H9 (cell line): ENCODE results near the gene GCAT. TPM values are rescaled to one million over a fixed set of nuclear protein-coding genes. Genes with fewer than 3 reads are reported as not detected.

ENCODE experiments used
- DNase-seq: peaks from one replicate; pipeline ENCODE4 v3.0.0-alpha.2; 2017
- H2AFZ ChIP-seq: one replicate; pipeline ENCODE4 v1.6.1; 2013; ENCODE audit warnings: mild to moderate bottlenecking, low read length, control low read depth, moderate library complexity
- H2AK5ac ChIP-seq: 2 replicates; pipeline ENCODE4 v1.6.1; 2013; ENCODE audit warnings: low read length, control low read depth, mixed read lengths; ENCODE audit not compliant: insufficient read length
- H2BK120ac ChIP-seq: one replicate; pipeline ENCODE4 v1.6.1; 2013; ENCODE audit warnings: low read depth, mild to moderate bottlenecking, low read length, control low read depth, inconsistent platforms; ENCODE audit not compliant: poor library complexity, severe bottlenecking
- H2BK12ac ChIP-seq: 2 replicates; pipeline ENCODE4 v1.6.1; 2013; ENCODE audit warnings: low read length, control low read depth, mixed read lengths, low read depth; ENCODE audit not compliant: insufficient read length
- H2BK15ac ChIP-seq: 2 replicates; pipeline ENCODE4 v1.6.1; 2013; ENCODE audit warnings: low read depth, low read length, control low read depth
- H2BK20ac ChIP-seq: one replicate; pipeline ENCODE4 v1.6.1; 2013; ENCODE audit warnings: low read depth, mild to moderate bottlenecking, low read length, control low read depth, inconsistent platforms; ENCODE audit not compliant: poor library complexity, severe bottlenecking
- H2BK5ac ChIP-seq: 2 replicates; pipeline ENCODE4 v1.6.1; 2013; ENCODE audit warnings: low read length, control low read depth, mixed read lengths; ENCODE audit not compliant: insufficient read length
- H3K14ac ChIP-seq: 2 replicates; pipeline ENCODE4 v1.6.1; 2013; ENCODE audit warnings: low read length, control low read depth; ENCODE audit not compliant: insufficient read depth
- H3K18ac ChIP-seq: 2 replicates; pipeline ENCODE4 v1.6.1; 2013; ENCODE audit warnings: low read depth, mild to moderate bottlenecking, mixed read lengths, low read length, control low read depth; ENCODE audit not compliant: insufficient read length
- H3K23ac ChIP-seq: 2 replicates; pipeline ENCODE4 v1.6.1; 2013; ENCODE audit warnings: low read length, control low read depth, mixed read lengths, low read depth; ENCODE audit not compliant: insufficient read length
- H3K23me2 ChIP-seq: 2 replicates; pipeline ENCODE4 v1.6.1; 2013; ENCODE audit warnings: low read depth, mild to moderate bottlenecking, mixed read lengths, low read length, control low read depth; ENCODE audit not compliant: insufficient read length, poor library complexity, severe bottlenecking
- H3K27ac ChIP-seq: 2 replicates; pipeline ENCODE4 v1.5.1; 2013; ENCODE audit warnings: low read length, control low read depth, mixed read lengths, low read depth; ENCODE audit not compliant: insufficient read length
- H3K27me3 ChIP-seq: 2 replicates; pipeline ENCODE4 v1.6.1; 2013; ENCODE audit warnings: low read length, control low read depth, inconsistent platforms; ENCODE audit not compliant: insufficient read depth
- H3K4ac ChIP-seq: 2 replicates; pipeline ENCODE4 v1.6.1; 2013; ENCODE audit warnings: low read depth, mild to moderate bottlenecking, control low read depth, inconsistent platforms, low read length, moderate library complexity
- H3K4me1 ChIP-seq: 2 replicates; pipeline ENCODE4 v1.6.1; 2013; ENCODE audit warnings: low read length, control low read depth, inconsistent platforms; ENCODE audit not compliant: insufficient read depth
- H3K4me2 ChIP-seq: 2 replicates; pipeline ENCODE4 v1.6.1; 2013; ENCODE audit warnings: low read length, control low read depth, mixed read lengths; ENCODE audit not compliant: insufficient read length, insufficient read depth
- H3K56ac ChIP-seq: 2 replicates; pipeline ENCODE4 v1.6.1; 2013; ENCODE audit warnings: low read depth, mild to moderate bottlenecking, mixed read lengths, low read length, control low read depth; ENCODE audit not compliant: insufficient read length
- H3K79me1 ChIP-seq: 2 replicates; pipeline ENCODE4 v1.6.1; 2013; ENCODE audit warnings: low read depth, mild to moderate bottlenecking, moderate library complexity, low read length, control low read depth, inconsistent platforms; ENCODE audit not compliant: insufficient read depth, poor library complexity, severe bottlenecking
- H3K79me2 ChIP-seq: 2 replicates; pipeline ENCODE4 v1.6.1; 2013; ENCODE audit warnings: low read length, control low read depth, inconsistent platforms; ENCODE audit not compliant: insufficient read depth
- H3K9ac ChIP-seq: 2 replicates; pipeline ENCODE4 v1.6.1; 2013; ENCODE audit warnings: low read length, control low read depth, mixed read lengths; ENCODE audit not compliant: insufficient read length; ENCODE audit errors: extremely low read depth
- H3K9me3 ChIP-seq: one replicate; pipeline ENCODE4 v1.6.1; 2013; ENCODE audit warnings: low read depth, low read length, inconsistent platforms; ENCODE audit not compliant: control insufficient read depth
- H3T11ph ChIP-seq: one replicate; pipeline ENCODE4 v1.6.1; 2013; ENCODE audit warnings: mild to moderate bottlenecking, low read length, control low read depth, inconsistent platforms
- H4K20me1 ChIP-seq: one replicate; pipeline ENCODE4 v1.6.1; 2013; ENCODE audit not compliant: control insufficient read depth, insufficient read length, insufficient read depth
- H4K5ac ChIP-seq: 2 replicates; pipeline ENCODE4 v1.6.1; 2013; ENCODE audit warnings: low read depth, mild to moderate bottlenecking, mixed read lengths, low read length, control low read depth; ENCODE audit not compliant: insufficient read length
- H4K8ac ChIP-seq: replicated peaks from 2 replicates; pipeline ENCODE4 v1.6.1; 2013; ENCODE audit warnings: low read length, control low read depth, mixed read lengths, low read depth; ENCODE audit not compliant: insufficient read length
- H4K91ac ChIP-seq: 2 replicates; pipeline ENCODE4 v1.6.1; 2013; ENCODE audit warnings: low read depth, mild to moderate bottlenecking, moderate library complexity, mixed read lengths, low read length, control low read depth; ENCODE audit not compliant: insufficient read length
- H3K27ac Mint-ChIP-seq, 3 experiments: 2 replicates in 2 of 3; 3 replicates in 1 of 3; pipeline ENCODE4 v1.8.0; 2020 to 2021; ENCODE audit warnings: mixed read lengths in 3 of 3, mild to moderate bottlenecking in 1 of 3, moderate library complexity in 1 of 3
- H3K27me3 Mint-ChIP-seq: 2 replicates; pipeline ENCODE4 v1.8.0; 2021; ENCODE audit warnings: low read depth, mild to moderate bottlenecking, moderate library complexity, mixed read lengths
- H3K36me3 Mint-ChIP-seq, 3 experiments: 2 replicates in 2 of 3; 3 replicates in 1 of 3; pipeline ENCODE4 v1.8.0; 2020 to 2021; ENCODE audit warnings: low read depth in 3 of 3, mixed read lengths in 3 of 3; ENCODE audit not compliant: insufficient read depth in 1 of 3
- H3K4me1 Mint-ChIP-seq, 2 experiments: 2 replicates each; pipeline ENCODE4 v1.8.0; 2020; ENCODE audit warnings: mixed read lengths in 2 of 2
- H3K4me3 Mint-ChIP-seq, 2 experiments: 2 replicates in 1 of 2; 3 replicates in 1 of 2; pipeline ENCODE4 v1.8.0; 2020 to 2021; ENCODE audit warnings: mild to moderate bottlenecking in 2 of 2, mixed read lengths in 2 of 2, moderate library complexity in 1 of 2
- H3K9me3 Mint-ChIP-seq, 2 experiments: 2 replicates in 1 of 2; 3 replicates in 1 of 2; pipeline ENCODE4 v1.8.0; 2020; ENCODE audit warnings: mild to moderate bottlenecking in 2 of 2, mixed read lengths in 2 of 2, moderate library complexity in 1 of 2
- CTCF ChIP-seq: fragments of 200-600 bp; sonication (generic); conservative IDR thresholded peaks from 3 replicates; pipeline ENCODE4 v1.8.0; 2021; ENCODE audit warnings: antibody characterized with exemption, mild to moderate bottlenecking
- WGBS: extraction: QIAGEN DNeasy Blood & Tissue Kit; methylation state at CpG from one replicate; pipeline ENCODE4 v1.1.7; 2013; ENCODE audit warnings: missing lambda C conversion rate, low lambda C conversion rate, mixed read lengths; ENCODE audit not compliant: insufficient read length; ENCODE audit errors: extremely low coverage; 5-methylcytosine and 5-hydroxymethylcytosine counted together
- total RNA-seq: library from RNA; stranded (reverse); gene quantifications from 2 replicates; pipeline ENCODE4 v1.2.1, GENCODE V29; 2021

GCAT gene
- total RNA-seq, 1 experiment from 2014 or later: 26.9 TPM

GRCh38 chr22:37811867-37812266, 4.1 kb downstream of the GCAT start:
- no peak overlapping the region for H2AFZ ChIP-seq
- peaks cover 7% of the 10 kb centered on the region for H3K23me2 ChIP-seq
- H2AK5ac ChIP-seq: no peak overlapping the region
- H2BK120ac ChIP-seq: no peak overlapping the region
- H3K23ac ChIP-seq: no peak overlapping the region
- Mint-ChIP-seq H3K27ac (no peak overlapping the region), H3K9me3 (no peaks in the 10 kb centered on the region), H3K4me1 (peaks cover 5 to 11% of the 10 kb centered on the region in 2 experiments), H3K4me3 (no peak overlapping the region), H3K36me3 (peaks cover 7 to 18% (median 17%) of the 10 kb centered on the region in 3 experiments; a peak in 6 of 7 replicates), H3K27me3 (peaks cover 15% of the 10 kb centered on the region)
- no peak overlapping the region for H3K4me2 ChIP-seq
- H2BK20ac ChIP-seq: no peak overlapping the region
- peaks cover 2% of the 10 kb centered on the region; the same call in 1 of the 2 replicates for H3K79me2 ChIP-seq
- no CpG with 5 or more reads among the region's 2 CpGs for WGBS
- H3K79me1 ChIP-seq: peaks cover 2% of the 10 kb centered on the region
- H2BK5ac ChIP-seq: no peak overlapping the region
- no peak overlapping the region for H2BK12ac ChIP-seq
- no peak overlapping the region for H4K8ac ChIP-seq
- H3T11ph ChIP-seq: no peak overlapping the region
- no peak overlapping the region for H3K9ac ChIP-seq
- H3K18ac ChIP-seq: no peak overlapping the region
- TF ChIP-seq CTCF: no peak
- H4K5ac ChIP-seq: no peak overlapping the region
- no peaks in the 10 kb centered on the region for H4K20me1 ChIP-seq
- no peak overlapping the region for H3K4ac ChIP-seq
- no peaks in the 10 kb centered on the region for H3K4me1 ChIP-seq
- no peak overlapping the region for H3K56ac ChIP-seq
- no peak overlapping the region for H4K91ac ChIP-seq
- H3K27me3 ChIP-seq: no peaks in the 10 kb centered on the region; the same call in 1 of the 2 replicates
- H3K14ac ChIP-seq: no peak overlapping the region
- no peaks in the 10 kb centered on the region for H3K9me3 ChIP-seq
- no peak overlapping the region for H3K27ac ChIP-seq
- H2BK15ac ChIP-seq: no peak overlapping the region
- DNase-seq: no peak
